ENCODE data around the gene IFI6. TPM values are rescaled to one million over a fixed set of nuclear protein-coding genes. Genes with fewer than 3 reads are reported as not detected.

Gene IFI6
- total and polyA plus RNA-seq, 2 of the 13 experiments (the other 11 are each of a cell fraction or from before 2014, with no cell fraction given): 12.9 to 13.2 TPM

DNA sequence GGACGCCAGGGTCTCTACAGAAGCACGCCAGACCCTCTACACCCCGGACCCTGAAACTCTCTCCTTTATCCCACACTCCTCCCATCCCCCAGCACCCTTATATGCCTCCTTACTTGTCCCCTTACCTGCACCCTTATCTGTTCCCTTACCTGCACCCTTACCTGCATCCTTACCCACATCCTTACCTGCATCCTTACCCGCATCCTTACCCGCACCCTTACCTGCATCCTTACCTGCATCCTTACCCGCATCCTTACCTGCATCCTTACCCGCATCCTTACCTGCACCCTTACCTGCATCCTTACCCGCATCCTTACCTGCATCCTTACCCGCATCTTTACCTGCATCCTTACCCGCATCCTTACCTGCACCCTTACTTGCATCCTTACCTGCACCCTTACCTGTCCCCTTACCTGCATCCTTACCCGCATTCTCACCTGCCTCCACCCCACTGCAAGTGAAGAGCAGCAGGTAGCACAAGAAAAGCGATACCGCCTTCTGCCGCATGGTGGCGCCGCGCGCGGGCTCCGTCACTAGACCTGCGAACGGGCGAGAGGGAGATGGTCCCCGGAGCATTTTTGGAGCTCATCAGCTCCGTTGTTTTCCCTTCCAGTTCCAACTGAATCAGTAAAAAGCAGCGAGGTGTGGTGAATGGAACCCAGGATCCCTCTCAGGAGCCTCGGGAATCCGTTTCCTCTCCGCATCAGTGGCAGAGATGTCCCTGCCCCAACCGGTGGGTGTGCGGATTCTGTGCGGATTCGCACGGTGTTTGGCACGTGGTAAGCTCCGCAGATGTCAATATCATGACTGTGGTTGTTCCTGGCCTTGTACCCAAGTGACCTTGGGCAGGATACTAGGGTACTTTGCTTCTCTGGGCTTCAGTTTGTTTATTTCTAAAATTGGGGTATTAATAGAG is 2.9 kb downstream of the IFI6 start (continued):
- TF ChIP-seq, protein P1, sequence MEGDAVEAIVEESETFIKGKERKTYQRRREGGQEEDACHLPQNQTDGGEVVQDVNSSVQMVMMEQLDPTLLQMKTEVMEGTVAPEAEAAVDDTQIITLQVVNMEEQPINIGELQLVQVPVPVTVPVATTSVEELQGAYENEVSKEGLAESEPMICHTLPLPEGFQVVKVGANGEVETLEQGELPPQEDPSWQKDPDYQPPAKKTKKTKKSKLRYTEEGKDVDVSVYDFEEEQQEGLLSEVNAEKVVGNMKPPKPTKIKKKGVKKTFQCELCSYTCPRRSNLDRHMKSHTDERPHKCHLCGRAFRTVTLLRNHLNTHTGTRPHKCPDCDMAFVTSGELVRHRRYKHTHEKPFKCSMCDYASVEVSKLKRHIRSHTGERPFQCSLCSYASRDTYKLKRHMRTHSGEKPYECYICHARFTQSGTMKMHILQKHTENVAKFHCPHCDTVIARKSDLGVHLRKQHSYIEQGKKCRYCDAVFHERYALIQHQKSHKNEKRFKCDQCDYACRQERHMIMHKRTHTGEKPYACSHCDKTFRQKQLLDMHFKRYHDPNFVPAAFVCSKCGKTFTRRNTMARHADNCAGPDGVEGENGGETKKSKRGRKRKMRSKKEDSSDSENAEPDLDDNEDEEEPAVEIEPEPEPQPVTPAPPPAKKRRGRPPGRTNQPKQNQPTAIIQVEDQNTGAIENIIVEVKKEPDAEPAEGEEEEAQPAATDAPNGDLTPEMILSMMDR (CRISPR knock-in tag; IDR thresholded peaks at IDR 0.05): peak; percentile 96
- TF ChIP-seq RXRB (CRISPR knock-in tag; IDR thresholded peaks at IDR 0.05; ENCODE audit: borderline replicate concordance) (peak; percentile 17; the same call in 1 of the 2 replicates), ZNF703 (CRISPR knock-in tag; IDR thresholded peaks at IDR 0.05; ENCODE audit: borderline replicate concordance) (no peak), ZNF879 (CRISPR knock-in tag; IDR thresholded peaks at IDR 0.05) (no peak), SP2 (CRISPR knock-in tag; IDR thresholded peaks at IDR 0.05) (no peak), ZFYVE20 (CRISPR knock-in tag; IDR thresholded peaks at IDR 0.05; ENCODE audit: borderline replicate concordance, low read depth) (no peak), ZFX (CRISPR knock-in tag; IDR thresholded peaks at IDR 0.05; ENCODE audit: low read depth) (peak; percentile 23; the same call in 1 of the 2 replicates), NFE2L1 (CRISPR knock-in tag; IDR thresholded peaks at IDR 0.05; ENCODE audit: borderline replicate concordance) (no peak), ZNF569 (CRISPR knock-in tag; IDR thresholded peaks at IDR 0.05; ENCODE audit: borderline replicate concordance) (no peak), TCF12 (IDR thresholded peaks at IDR 0.05) (no peak), TCF12 (CRISPR knock-in tag; IDR thresholded peaks at IDR 0.05) (no peak), RORA (CRISPR knock-in tag; IDR thresholded peaks at IDR 0.05) (no peak), FOXK1 (CRISPR knock-in tag; IDR thresholded peaks at IDR 0.05; ENCODE audit: borderline replicate concordance, low read depth) (no peak), ZNF143 (CRISPR knock-in tag; IDR thresholded peaks at IDR 0.05) (no peak)
- TF ChIP-seq, protein P2, sequence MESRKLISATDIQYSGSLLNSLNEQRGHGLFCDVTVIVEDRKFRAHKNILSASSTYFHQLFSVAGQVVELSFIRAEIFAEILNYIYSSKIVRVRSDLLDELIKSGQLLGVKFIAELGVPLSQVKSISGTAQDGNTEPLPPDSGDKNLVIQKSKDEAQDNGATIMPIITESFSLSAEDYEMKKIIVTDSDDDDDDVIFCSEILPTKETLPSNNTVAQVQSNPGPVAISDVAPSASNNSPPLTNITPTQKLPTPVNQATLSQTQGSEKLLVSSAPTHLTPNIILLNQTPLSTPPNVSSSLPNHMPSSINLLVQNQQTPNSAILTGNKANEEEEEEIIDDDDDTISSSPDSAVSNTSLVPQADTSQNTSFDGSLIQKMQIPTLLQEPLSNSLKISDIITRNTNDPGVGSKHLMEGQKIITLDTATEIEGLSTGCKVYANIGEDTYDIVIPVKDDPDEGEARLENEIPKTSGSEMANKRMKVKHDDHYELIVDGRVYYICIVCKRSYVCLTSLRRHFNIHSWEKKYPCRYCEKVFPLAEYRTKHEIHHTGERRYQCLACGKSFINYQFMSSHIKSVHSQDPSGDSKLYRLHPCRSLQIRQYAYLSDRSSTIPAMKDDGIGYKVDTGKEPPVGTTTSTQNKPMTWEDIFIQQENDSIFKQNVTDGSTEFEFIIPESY (CRISPR knock-in tag; IDR thresholded peaks at IDR 0.05): no peak
- TF ChIP-seq, protein P3, sequence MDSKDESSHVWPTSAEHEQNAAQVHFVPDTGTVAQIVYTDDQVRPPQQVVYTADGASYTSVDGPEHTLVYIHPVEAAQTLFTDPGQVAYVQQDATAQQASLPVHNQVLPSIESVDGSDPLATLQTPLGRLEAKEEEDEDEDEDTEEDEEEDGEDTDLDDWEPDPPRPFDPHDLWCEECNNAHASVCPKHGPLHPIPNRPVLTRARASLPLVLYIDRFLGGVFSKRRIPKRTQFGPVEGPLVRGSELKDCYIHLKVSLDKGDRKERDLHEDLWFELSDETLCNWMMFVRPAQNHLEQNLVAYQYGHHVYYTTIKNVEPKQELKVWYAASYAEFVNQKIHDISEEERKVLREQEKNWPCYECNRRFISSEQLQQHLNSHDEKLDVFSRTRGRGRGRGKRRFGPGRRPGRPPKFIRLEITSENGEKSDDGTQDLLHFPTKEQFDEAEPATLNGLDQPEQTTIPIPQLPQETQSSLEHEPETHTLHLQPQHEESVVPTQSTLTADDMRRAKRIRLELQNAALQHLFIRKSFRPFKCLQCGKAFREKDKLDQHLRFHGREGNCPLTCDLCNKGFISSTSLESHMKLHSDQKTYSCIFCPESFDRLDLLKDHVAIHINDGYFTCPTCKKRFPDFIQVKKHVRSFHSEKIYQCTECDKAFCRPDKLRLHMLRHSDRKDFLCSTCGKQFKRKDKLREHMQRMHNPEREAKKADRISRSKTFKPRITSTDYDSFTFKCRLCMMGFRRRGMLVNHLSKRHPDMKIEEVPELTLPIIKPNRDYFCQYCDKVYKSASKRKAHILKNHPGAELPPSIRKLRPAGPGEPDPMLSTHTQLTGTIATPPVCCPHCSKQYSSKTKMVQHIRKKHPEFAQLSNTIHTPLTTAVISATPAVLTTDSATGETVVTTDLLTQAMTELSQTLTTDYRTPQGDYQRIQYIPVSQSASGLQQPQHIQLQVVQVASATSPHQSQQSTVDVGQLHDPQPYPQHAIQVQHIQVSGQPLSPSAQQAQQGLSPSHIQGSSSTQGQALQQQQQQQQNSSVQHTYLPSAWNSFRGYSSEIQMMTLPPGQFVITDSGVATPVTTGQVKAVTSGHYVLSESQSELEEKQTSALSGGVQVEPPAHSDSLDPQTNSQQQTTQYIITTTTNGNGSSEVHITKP (CRISPR knock-in tag; IDR thresholded peaks at IDR 0.05; ENCODE audit: low read depth): no peak
- TF ChIP-seq, protein P4, sequence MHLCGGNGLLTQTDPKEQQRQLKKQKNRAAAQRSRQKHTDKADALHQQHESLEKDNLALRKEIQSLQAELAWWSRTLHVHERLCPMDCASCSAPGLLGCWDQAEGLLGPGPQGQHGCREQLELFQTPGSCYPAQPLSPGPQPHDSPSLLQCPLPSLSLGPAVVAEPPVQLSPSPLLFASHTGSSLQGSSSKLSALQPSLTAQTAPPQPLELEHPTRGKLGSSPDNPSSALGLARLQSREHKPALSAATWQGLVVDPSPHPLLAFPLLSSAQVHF (CRISPR knock-in tag; IDR thresholded peaks at IDR 0.05): no peak
